ENCODE measurements around the gene PIK3R1.

Gene PIK3R1

DNA sequence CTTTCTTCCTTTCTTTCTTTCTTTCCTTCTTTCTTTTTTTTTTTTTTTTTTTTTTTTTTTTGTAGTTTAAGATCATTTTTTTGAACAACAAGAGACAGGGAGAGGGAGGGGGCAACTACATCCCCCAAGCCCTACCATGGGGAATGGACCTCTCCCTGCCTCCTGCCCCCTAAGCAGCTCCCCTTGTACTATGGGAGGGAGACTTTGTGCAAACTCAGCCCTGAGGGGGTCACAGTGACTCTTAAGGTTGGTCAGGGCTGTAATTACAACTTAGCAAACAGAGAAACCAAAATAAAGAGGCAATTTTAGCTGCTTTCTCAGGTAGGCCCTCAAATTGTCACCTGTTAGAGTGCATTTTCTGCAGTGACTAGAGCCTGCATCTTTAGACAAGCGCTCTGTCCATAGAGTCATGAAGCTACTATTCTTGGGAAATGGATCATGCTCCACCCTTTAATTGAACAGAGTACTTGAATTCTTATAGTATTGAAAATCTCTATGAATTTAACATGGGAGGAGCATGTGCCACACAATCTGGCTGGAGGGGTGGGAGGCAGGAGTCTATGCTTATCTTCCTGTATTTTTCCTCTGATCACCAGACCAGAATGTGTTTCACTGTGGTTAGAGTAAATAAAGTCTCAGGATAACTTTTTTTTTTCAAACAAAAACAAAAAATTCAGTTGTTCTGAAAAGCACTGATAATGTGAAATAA is 24.3 kb upstream of the PIK3R1 start:
- H3K4me3 ChIP-seq (ENCODE audit: control insufficient read depth, low read depth, low read length) = no peak overlapping the region
- no peak for TF ChIP-seq CTCF (IDR thresholded peaks at IDR 0.05; ENCODE audit: control insufficient read depth, insufficient read depth, low read depth, low read length, missing control alignments)
- DNase-seq (ENCODE audit: low read depth) = no peak

DNA sequence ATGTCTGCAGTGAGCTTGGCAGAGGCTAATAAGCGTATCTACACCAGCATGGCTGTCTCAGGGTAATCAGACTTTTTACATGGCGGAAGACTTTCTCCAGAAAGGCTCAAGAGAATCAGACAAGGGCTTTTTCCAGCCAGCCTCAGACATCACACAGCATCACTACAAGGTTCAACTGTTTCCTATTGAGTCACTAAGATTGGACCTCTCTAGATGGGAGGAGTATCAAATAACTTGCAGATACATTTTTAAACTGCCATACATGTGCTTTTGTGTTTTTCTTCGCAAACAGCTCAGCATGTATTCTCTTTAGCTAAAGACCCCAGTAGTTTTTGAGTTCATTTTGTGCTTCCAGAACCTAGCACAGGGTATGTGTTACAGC is 22.9 kb upstream of the PIK3R1 start:
- H3K4me3 ChIP-seq (ENCODE audit: control insufficient read depth, low read depth, low read length) = no peak overlapping the region
- no peak for TF ChIP-seq CTCF (IDR thresholded peaks at IDR 0.05; ENCODE audit: control insufficient read depth, insufficient read depth, low read depth, low read length, missing control alignments)
- no peak for DNase-seq (ENCODE audit: low read depth)

GRCh38 chr5:68193481-68194036 is 22.0 kb upstream of the PIK3R1 start:
- no peak for DNase-seq (ENCODE audit: low read depth)
- no peak overlapping the region for H3K4me3 ChIP-seq (ENCODE audit: control insufficient read depth, low read depth, low read length)
- no peak for TF ChIP-seq CTCF (IDR thresholded peaks at IDR 0.05; ENCODE audit: control insufficient read depth, insufficient read depth, low read depth, low read length, missing control alignments)

- DNase-seq (ENCODE audit: low read depth) = no peak
- TF ChIP-seq CTCF (IDR thresholded peaks at IDR 0.05; ENCODE audit: control insufficient read depth, insufficient read depth, low read depth, low read length, missing control alignments) = no peak
- H3K4me3 ChIP-seq (ENCODE audit: control insufficient read depth, low read depth, low read length) = no peak overlapping the region
Observed at GRCh38 chr5:68194386-68194785, 21.2 kb upstream of the PIK3R1 start.

DNA sequence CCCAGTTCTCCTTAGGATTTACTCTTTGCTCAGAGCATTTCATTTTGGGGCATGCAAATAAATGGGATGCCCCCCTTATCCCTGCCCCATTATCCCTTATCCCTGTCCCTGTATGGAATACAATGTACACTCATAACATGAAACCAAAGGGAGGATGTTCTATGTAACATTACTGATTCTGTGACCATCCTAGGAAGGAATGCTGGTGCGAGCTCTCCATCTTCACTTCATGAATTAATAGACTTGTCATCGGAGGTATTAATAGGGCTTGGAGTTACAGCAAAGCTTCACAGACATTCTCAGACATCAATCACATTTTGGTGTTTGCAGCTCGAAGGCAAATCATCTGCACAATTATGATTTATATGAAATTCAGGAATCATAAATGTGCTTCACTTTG is 20.4 kb upstream of the PIK3R1 start:
- no peak for TF ChIP-seq CTCF (IDR thresholded peaks at IDR 0.05; ENCODE audit: control insufficient read depth, insufficient read depth, low read depth, low read length, missing control alignments)
- no peak overlapping the region for H3K4me3 ChIP-seq (ENCODE audit: control insufficient read depth, low read depth, low read length)
- DNase-seq (ENCODE audit: low read depth) = no peak

- DNase-seq (ENCODE audit: low read depth) = no peak
- H3K4me3 ChIP-seq (ENCODE audit: control insufficient read depth, low read depth, low read length) = no peak overlapping the region
- no peak for TF ChIP-seq CTCF (IDR thresholded peaks at IDR 0.05; ENCODE audit: control insufficient read depth, insufficient read depth, low read depth, low read length, missing control alignments)
Observed at GRCh38 chr5:68196876-68197275, 18.7 kb upstream of the PIK3R1 start.
